Measurements from ENCODE around the gene EDIL3.

The EDIL3 gene

GRCh38 chr5:84274585-84275468 lies 109.9 kb downstream of the EDIL3 start:
- DNase-seq (ENCODE audit: low spot score in 2 of 2), result no peak
- H3K4me3 Mint-ChIP-seq, result no peak overlapping the region
- no peak for ATAC-seq (ENCODE audit: low read depth)
- H3K4me1 Mint-ChIP-seq, result no peaks in the 10 kb centered on the region
- no peaks in the 10 kb centered on the region for H3K9me3 Mint-ChIP-seq
- no peaks in the 10 kb centered on the region for H3K27me3 Mint-ChIP-seq
- H3K36me3 Mint-ChIP-seq, result no peaks in the 10 kb centered on the region
- H3K27ac Mint-ChIP-seq, result no peak overlapping the region

GRCh38 chr5:84273517-84273883 lies 111.2 kb downstream of the EDIL3 start:
- Mint-ChIP-seq H3K4me3 (no peak overlapping the region), H3K9me3 (no peaks in the 10 kb centered on the region), H3K4me1 (no peaks in the 10 kb centered on the region), H3K27ac (no peak overlapping the region), H3K36me3 (no peaks in the 10 kb centered on the region), H3K27me3 (no peaks in the 10 kb centered on the region)
- DNase-seq (ENCODE audit: low spot score in 2 of 2) (no peak), ATAC-seq (ENCODE audit: low read depth) (no peak)

- no peaks in the 10 kb centered on the region for H3K4me1 Mint-ChIP-seq
- DNase-seq (ENCODE audit: low spot score in 2 of 2) (no peak), ATAC-seq (ENCODE audit: low read depth) (no peak)
- H3K4me3 Mint-ChIP-seq, result no peak overlapping the region
- no peaks in the 10 kb centered on the region for H3K27me3 Mint-ChIP-seq
- H3K9me3 Mint-ChIP-seq, result no peaks in the 10 kb centered on the region
- H3K36me3 Mint-ChIP-seq, result no peaks in the 10 kb centered on the region
- no peak overlapping the region for H3K27ac Mint-ChIP-seq
Observed at GRCh38 chr5:84272771-84273516, 111.7 kb downstream of the EDIL3 start.

- Mint-ChIP-seq H3K4me3 (no peak overlapping the region), H3K9me3 (peaks cover 2% of the 10 kb centered on the region), H3K27me3 (no peaks in the 10 kb centered on the region), H3K4me1 (no peaks in the 10 kb centered on the region), H3K27ac (no peak overlapping the region), H3K36me3 (no peaks in the 10 kb centered on the region)
- ATAC-seq (ENCODE audit: low read depth) (no peak), DNase-seq (ENCODE audit: low spot score in 2 of 2) (no peak)
Observed at GRCh38 chr5:84265739-84266550, 118.7 kb downstream of the EDIL3 start.

GRCh38 chr5:84265130-84265529 lies 119.5 kb downstream of the EDIL3 start:
- H3K9me3 Mint-ChIP-seq, result peaks cover 2% of the 10 kb centered on the region
- H3K27ac Mint-ChIP-seq, result no peak overlapping the region
- ATAC-seq (ENCODE audit: low read depth) (no peak), DNase-seq (ENCODE audit: low spot score in 2 of 2) (no peak)
- no peaks in the 10 kb centered on the region for H3K27me3 Mint-ChIP-seq
- H3K4me3 Mint-ChIP-seq, result no peak overlapping the region
- no peaks in the 10 kb centered on the region for H3K36me3 Mint-ChIP-seq
- peaks cover under 1% of the 10 kb centered on the region for H3K4me1 Mint-ChIP-seq

- ATAC-seq (ENCODE audit: low read depth) (no peak), DNase-seq (ENCODE audit: low spot score in 2 of 2) (no peak)
- H3K36me3 Mint-ChIP-seq, result no peaks in the 10 kb centered on the region
- H3K27ac Mint-ChIP-seq, result no peak overlapping the region
- peaks cover 3% of the 10 kb centered on the region for H3K4me1 Mint-ChIP-seq
- H3K27me3 Mint-ChIP-seq, result no peaks in the 10 kb centered on the region
- peaks cover 1% of the 10 kb centered on the region for H3K9me3 Mint-ChIP-seq
- H3K4me3 Mint-ChIP-seq, result no peak overlapping the region
Observed at GRCh38 chr5:84260939-84261338, 123.7 kb downstream of the EDIL3 start.

GRCh38 chr5:84260140-84260539 lies 124.5 kb downstream of the EDIL3 start:
- DNase-seq (ENCODE audit: low spot score in 2 of 2) (no peak), ATAC-seq (ENCODE audit: low read depth) (no peak)
- Mint-ChIP-seq H3K4me1 (peaks cover 3% of the 10 kb centered on the region), H3K36me3 (no peaks in the 10 kb centered on the region), H3K4me3 (no peak overlapping the region), H3K27ac (no peak overlapping the region), H3K9me3 (peaks cover 1% of the 10 kb centered on the region), H3K27me3 (no peaks in the 10 kb centered on the region)

- Mint-ChIP-seq H3K4me1 (peaks cover 3% of the 10 kb centered on the region), H3K4me3 (no peak overlapping the region), H3K36me3 (no peaks in the 10 kb centered on the region), H3K27ac (no peak overlapping the region), H3K9me3 (peaks cover 4% of the 10 kb centered on the region), H3K27me3 (no peaks in the 10 kb centered on the region)
- no peak for DNase-seq (ENCODE audit: low spot score in 2 of 2)
- ATAC-seq (ENCODE audit: low read depth), result no peak
Observed at GRCh38 chr5:84259283-84260045, 125.2 kb downstream of the EDIL3 start.

- ATAC-seq (ENCODE audit: low read depth) (no peak), DNase-seq (ENCODE audit: low spot score in 2 of 2) (no peak)
- Mint-ChIP-seq H3K4me1 (peaks cover 3% of the 10 kb centered on the region), H3K36me3 (no peaks in the 10 kb centered on the region), H3K27ac (no peak overlapping the region), H3K4me3 (no peak overlapping the region), H3K27me3 (no peaks in the 10 kb centered on the region), H3K9me3 (peaks cover 4% of the 10 kb centered on the region)
Observed at GRCh38 chr5:84257061-84257460, 127.6 kb downstream of the EDIL3 start.

- H3K27ac Mint-ChIP-seq, result no peak overlapping the region
- H3K36me3 Mint-ChIP-seq, result no peaks in the 10 kb centered on the region
- no peaks in the 10 kb centered on the region for H3K27me3 Mint-ChIP-seq
- H3K4me1 Mint-ChIP-seq, result peaks cover 3% of the 10 kb centered on the region
- peaks cover 4% of the 10 kb centered on the region for H3K9me3 Mint-ChIP-seq
- H3K4me3 Mint-ChIP-seq, result no peak overlapping the region
- DNase-seq (ENCODE audit: low spot score in 2 of 2) (no peak), ATAC-seq (ENCODE audit: low read depth) (no peak)
Observed at GRCh38 chr5:84255315-84255714, 129.4 kb downstream of the EDIL3 start.

GRCh38 chr5:84253946-84254345 lies 130.7 kb downstream of the EDIL3 start:
- no peak overlapping the region for H3K27ac Mint-ChIP-seq
- peaks cover 3% of the 10 kb centered on the region for H3K9me3 Mint-ChIP-seq
- H3K27me3 Mint-ChIP-seq, result no peaks in the 10 kb centered on the region
- no peaks in the 10 kb centered on the region for H3K4me1 Mint-ChIP-seq
- no peak for DNase-seq (ENCODE audit: low spot score in 2 of 2)
- H3K4me3 Mint-ChIP-seq, result no peak overlapping the region
- ATAC-seq (ENCODE audit: low read depth), result no peak
- H3K36me3 Mint-ChIP-seq, result no peaks in the 10 kb centered on the region

GRCh38 chr5:84251503-84251902 lies 133.2 kb downstream of the EDIL3 start:
- no peak for ATAC-seq (ENCODE audit: low read depth)
- Mint-ChIP-seq H3K4me3 (no peak overlapping the region), H3K9me3 (peaks cover 6% of the 10 kb centered on the region), H3K27ac (no peak overlapping the region), H3K27me3 (no peaks in the 10 kb centered on the region), H3K36me3 (no peaks in the 10 kb centered on the region), H3K4me1 (no peaks in the 10 kb centered on the region)
- no peak for DNase-seq (ENCODE audit: low spot score in 2 of 2)

- no peak for ATAC-seq (ENCODE audit: low read depth)
- H3K27ac Mint-ChIP-seq, result no peak overlapping the region
- H3K27me3 Mint-ChIP-seq, result no peaks in the 10 kb centered on the region
- peaks cover 6% of the 10 kb centered on the region for H3K9me3 Mint-ChIP-seq
- no peaks in the 10 kb centered on the region for H3K4me1 Mint-ChIP-seq
- no peak for DNase-seq (ENCODE audit: low spot score in 2 of 2)
- no peak overlapping the region for H3K4me3 Mint-ChIP-seq
- no peaks in the 10 kb centered on the region for H3K36me3 Mint-ChIP-seq
Observed at GRCh38 chr5:84249918-84250630, 134.6 kb downstream of the EDIL3 start.
